GOT3 (cell line): Measurements from ENCODE around the gene UNKL.

Source experiments
- DNase-seq: peaks from one replicate; lab custom pipeline; 2025; ENCODE audit warnings: mixed read lengths; lab: John Stamatoyannopoulos, UW

UNKL gene

DNA sequence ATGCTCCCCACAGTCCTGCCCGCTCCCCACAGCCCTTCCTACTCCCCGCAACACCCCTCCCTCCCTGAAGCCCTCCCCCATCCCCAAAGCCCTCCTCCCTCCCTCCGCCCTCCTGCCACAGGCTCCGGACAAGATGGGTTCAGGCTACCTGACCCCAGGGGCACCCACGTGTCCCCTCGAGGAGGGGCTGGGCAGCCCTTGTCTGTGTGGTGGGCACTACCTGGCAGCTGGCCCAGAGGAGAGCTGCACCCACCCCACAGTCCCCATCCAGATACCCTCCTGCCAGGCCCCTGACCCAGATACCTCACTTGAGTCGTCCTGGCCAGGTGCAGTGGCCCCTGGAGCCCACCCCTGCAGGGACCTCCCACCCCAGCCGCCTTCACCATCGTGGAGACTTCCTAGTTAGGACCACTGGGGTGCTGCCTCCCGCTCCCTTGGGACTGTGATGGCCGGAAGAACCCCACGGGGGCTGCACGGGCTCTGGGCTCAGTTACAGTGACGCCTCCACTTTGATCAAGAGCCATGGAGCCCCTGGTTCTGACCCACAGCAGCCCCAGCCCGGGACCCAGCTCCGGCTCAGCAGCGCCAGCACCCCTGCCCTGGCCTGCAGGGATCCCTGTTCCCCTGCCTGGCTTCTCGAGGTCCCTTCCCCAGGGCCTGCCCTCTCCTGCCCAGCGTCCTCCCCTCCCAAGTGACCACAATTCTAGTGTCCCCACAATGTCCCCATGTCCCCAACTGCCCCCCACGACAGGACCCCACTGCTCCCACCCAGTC is 17.2 kb upstream of the UNKL start:
- no peak for DNase-seq

DNA sequence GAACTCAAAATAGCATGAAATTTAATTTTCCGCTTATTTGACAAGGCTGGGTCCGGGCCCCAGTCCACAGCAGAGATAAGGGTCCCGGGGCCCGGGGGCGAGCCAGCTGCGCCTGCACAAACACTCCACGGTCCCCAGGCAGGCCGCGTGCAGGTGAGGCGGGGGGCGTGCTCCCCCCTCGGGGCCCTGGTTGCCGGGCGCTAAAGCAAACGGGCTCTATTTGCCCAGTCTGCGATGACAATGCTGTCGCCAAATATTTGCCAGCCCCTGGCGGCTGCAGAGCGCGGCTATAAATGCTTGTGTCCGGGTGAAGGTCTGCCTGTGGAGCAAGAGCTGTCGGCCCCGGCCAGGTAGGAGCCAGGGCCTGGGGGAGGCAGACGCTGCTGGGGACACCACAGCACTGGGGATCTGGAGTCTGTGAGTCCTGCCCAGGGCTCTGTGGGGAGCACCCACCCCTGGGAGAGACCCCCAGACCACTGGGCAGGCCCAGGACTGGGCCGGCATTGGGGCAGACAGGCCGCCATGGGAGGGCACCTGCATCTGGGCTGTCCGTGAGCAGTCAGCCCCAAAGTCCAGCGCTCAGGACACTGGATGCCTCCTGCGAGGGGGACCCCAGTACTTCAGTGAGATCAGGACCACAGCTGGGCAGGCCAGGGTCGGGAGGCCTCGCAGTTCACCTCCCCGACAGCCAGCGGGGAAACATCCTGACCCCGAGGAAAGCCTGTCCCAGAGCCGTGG is 16.4 kb upstream of the UNKL start, which contains the start of gene PERCC1:
Gene PERCC1, plus strand, starts transcription at position 320 of the 738 bp plus-strand sequence. CDS start 1,516 bp downstream, outside the sequence.
- no peak for DNase-seq

DNA sequence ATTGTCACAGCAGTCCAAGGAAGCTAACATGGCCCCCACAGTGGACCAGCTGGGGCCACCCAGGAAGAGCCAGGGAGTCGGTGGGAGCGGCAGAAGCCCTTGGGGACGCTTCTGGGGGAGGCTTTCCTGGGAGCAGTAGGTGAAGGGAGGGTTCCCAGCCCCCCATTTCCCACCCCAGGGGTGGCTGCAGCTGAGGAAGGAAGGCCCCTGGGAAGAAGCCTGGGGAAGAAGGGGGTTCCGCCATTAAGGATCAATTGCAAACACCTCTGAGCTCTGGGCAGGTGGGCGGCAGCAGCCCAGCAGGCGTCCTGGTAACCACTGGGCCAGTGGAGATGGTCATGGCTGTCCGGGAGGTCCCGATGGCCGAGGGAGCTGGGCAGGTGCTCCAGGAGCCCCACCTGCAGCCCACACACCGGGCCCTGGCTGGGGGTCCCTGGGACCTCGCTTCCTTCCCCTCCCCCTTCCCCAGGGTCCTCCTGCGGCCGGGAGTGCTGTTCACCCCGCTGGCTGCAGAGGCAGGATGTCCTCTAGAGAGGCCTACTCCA is 15.8 kb upstream of the UNKL start:
- no peak for DNase-seq

DNA sequence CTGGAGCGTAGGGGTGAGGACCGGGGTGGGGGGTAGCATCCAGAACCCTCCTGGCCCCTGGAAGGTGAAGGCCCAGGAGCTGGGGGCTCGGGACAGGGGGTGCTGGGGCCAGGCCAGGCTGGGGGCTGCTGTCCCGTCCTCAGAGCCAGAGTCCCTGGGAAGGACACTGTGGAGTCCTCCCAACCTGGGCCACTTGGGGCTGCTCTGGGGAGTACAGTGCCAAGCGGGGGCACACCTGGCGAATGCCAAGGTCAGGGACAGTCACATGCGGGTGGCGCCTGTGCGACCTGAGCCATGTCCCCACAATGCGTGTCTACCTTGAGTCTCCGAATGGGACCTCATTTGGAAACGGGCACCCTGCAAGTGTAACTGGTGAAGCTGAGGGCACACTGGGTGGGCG is 15.1 kb upstream of the UNKL start:
- no peak for DNase-seq

DNA sequence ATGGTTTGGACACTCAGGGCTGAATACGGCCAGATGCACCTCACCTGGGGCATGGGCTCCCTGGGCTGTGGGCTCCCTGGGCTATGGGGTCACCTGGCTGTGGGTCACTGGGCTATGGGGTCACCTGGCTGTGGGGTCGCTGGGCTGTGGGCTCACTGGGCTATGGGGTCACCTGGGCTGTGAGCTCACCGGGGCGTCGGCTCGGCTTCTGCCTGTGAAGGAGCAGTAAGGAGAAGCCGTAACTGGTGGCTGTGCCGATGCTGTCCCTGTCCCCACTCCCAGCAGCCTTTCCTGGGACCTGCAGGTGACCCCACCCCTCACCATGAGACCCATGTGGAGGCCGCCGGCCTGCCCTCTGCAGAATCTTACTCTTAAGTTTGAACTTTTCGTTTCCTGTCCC is 14.5 kb upstream of the UNKL start:
- DNase-seq: no peak

DNA sequence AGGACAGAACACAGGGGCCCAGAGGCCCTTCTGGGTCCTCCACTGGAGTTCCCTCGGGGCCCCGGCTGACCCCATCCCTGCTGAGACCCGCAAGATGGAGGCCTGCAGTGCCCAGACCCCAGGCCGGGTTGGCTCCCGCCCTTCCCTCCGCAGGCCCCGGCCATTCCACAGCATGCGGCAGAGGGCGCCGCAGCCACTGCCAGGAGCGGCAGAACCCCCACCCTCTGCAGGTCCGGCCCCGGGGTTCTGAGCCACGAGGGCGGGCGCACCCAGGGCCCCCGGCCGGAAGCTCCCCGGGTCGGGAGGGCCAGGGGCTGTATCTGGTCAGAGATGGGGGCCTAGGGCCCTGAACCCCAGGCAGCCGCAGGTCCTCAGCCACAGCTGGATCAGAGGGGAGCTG is 14.0 kb upstream of the UNKL start:
- DNase-seq: no peak

DNA sequence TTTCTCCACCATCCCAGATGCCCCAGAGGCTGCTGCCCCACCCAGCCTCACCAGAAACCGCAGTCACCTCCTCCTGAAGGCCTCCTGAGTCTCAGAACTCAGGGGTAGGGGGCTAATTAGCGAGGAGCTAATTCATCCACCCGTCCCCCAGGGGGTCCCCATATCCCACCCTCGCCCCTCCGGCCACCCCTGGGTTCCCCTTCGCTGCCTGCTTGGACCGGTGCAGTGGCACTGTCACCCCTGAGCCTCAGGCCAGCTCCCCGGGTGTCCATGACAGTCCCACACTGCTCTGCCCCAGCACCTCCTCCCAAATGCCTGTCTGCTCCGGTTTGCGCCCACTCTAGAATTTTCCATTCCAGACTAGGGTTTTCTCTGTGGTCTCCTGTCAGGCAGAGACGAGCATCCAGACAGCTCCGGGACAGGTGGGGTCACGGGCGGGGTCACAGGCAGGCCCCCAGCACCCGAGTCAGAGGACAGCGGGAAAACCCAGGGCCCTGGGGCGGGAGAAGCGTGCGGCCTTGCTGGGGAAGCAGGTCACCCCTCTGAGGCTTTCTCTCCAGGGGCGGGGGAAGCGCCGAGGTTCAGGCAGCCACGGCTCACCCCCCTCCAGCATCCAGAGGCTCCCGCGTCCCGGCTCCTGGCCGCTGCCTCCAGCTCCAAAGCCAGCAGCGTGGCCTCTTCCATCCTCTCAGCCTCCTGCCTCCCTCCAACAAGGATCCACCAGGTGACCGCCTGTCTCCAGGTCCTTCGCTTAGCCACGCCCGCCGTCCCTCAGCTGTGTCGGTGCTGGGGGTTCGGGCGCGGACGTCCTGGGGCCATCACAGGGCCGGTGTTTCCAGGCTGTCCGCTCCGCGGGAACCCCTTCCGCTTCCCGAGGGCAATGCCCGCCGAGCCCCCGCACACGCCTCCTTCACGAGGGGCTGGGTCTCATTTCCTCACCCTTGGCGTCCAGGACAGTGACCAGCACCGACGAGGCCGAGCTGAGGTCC is 13.3 kb upstream of the UNKL start:
- DNase-seq: no peak

DNA sequence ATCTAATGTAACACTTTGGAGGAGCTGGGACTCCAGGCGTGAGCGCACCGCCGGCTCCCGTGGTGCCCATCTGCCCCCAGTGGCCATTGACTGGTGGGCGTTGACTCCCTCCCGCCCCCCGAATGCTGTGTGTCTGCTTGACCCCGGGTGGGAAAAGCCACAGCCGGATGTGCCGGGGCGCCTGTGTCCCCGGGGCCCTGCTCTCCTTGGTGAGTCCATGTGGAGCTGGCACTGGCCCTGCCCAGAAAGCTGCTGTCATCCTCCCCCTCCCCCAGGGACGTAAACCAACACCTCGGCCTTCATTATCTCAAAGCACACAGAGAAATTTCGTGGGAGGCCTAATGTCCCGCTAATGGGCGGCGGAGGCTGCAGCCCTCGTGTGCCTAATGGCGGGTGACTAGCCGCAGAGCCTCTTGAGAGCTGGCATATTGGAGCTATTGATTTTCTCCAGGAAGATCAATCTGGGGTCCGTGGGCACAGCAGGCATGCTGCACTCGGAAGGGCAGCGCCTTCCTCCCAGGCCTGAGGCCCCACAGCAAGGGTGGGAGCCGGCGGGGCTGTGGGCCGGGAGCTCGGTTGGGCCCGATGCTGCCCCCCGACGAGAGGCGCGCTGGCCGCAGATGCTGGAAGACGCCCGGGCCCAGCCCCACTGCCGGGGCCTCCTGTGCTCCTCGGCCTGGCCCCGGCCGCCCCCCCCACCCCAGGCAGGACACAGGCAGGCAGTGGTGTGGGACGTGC is 12.4 kb upstream of the UNKL start:
- DNase-seq: no peak

DNA sequence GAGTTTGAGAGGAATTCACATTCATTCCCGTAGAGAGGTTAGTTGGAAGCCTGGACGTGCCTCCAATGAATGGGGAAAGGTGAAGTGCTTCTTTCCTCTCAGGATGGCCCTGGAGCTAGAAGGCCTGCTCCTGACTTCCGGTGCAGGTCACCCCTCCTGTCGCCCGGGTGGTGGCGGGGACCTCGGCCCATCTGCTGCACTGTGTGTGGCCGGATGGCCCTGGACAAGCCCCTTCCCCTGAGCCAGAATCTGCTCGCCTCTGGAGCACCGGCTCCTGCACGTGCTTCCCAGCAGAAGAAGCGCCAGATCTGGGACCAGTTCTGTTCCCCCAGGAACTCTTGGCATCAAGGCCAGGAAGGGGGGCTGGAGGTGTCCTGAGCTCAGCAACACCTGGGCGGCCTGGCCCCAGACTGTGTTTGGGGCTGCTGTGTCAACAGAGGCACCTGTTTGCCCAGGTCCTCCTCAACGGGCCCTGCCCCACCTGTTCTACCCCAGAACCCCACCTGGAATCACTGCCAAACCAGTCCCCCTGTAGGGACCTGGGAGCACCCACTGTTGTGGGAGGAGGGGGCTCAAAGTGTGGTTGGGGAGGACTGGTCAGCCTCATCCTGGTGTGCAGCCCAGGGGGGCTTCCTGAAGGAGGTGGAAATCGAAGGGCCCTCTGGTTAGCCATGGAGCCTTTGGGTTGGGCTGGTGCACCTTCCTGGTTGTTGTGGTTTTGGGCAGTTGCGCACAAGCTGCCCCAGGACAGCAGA is 11.3 kb upstream of the UNKL start:
- no peak for DNase-seq

DNA sequence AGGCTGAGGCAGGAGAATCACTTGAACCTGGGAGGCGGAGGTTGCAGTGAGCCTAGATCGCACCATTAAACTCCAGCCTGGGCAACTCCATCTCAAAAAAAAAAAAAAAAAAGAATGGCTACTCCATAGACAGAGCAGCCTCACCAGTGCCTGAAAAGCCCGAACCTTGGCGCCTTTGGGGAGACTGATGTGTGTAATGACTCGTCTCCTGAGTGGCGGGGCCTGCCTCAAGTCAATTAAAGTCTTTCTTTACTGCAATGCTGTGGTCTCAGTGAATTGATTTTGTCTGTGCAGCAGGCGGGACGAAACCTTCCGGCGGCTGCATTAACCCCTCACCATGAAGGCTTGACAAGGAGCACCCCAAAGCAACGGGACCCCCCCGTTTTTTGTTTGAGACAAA is 9.5 kb upstream of the UNKL start:
- DNase-seq: no peak

DNA sequence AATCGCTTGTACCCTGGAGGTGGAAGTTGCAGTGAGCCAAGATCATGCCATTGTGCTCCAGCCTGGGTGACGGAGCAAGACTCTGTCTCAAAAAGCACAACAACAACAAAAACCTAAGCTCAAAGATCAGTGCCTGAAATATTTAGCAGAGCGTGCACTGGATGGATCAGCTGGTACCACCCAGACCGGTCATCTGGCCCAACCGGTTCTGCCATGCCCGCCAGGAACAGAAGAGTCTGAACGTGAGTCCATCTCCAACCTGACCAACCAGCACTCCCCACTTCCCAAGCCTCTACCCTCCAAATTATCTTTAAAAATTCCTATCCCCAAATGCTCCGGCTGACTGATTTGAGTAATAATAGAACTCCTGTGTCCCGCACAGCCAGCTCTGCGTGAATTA is 7.6 kb upstream of the UNKL start:
- no peak for DNase-seq

DNA sequence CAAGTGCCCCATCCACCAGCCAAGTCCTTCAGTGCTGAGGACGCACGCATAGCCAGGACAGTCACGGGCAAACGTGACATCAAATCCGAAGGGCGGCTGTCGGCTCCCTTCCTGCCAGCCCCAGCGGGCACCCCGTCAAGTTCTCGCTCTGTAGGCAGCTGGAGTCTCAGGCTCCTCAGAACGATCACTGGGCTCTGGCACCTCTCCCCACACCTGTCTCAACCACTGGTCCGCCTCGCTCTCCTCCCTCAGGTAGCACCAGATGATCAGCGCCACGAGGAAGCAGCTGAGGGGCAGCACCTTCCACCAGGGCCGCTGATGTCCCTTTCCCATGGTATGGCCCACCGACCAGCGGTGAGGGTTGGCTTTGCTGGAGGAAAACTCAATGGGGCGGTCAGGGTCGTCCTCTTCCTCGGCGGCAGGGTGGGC is 5.6 kb upstream of the UNKL start:
- no peak for DNase-seq

DNA sequence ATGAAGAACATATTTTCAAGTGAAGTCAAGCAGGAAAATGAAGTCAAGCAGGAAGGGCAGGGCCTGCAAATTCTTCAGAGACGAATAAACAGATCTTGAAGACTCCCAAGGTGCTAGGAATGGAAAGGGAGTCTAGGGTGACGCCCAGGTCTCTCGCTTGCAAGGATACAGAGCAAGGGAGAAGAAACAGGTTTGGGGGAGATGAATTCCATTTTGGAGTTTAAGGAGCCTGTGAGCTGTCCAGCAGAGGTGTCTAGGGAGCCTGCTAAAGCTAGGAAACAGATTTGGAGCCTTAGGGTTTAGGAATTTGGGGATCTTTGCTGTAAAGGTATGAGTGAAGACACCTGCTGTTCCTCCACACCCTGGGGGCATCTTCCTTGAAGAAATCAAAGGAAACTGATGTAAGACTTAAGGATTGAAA is 2.0 kb upstream of the UNKL start:
- DNase-seq: no peak

DNA sequence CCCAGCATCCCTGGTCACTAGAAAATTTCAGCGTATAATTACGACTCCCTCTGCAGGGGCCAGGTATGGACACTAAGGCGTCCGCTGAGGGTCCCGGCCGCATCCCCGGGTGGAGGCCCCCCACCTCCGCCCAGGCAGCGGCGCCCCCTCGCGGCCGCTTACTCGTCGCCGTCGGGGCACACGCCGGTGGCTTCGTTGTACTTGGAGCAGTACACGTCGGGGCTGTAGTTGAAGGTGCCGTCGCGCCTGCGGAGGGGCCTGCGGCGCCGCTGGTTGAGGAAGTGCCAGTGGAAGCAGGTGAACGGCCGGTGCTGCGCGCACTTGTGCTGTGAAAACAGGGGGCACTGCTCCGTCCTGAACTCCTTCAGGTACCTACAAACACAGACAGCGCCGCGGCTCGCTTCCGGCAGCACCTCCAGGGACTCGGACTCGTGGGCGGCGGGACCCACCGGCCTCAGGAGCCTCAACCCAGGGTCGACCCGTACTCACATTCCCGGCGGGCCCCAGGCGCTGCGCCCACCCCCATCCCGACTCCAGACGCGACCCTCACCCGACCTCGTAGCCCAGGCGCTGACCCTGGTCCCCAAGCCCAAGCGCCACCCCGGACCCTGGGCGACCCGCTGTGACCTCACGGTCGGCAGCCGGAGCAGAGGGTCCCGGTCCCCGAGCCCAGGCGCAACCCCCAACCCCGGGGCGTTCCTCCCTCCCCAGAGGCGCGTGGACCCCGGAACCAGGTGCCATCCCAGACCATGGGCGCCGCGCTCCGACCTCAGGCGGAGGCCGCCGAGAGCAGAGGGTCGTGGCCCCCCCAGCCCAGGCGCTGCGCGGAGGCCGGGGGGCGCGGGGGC is 596 bp downstream of the UNKL start:
- DNase-seq: no peak

DNA sequence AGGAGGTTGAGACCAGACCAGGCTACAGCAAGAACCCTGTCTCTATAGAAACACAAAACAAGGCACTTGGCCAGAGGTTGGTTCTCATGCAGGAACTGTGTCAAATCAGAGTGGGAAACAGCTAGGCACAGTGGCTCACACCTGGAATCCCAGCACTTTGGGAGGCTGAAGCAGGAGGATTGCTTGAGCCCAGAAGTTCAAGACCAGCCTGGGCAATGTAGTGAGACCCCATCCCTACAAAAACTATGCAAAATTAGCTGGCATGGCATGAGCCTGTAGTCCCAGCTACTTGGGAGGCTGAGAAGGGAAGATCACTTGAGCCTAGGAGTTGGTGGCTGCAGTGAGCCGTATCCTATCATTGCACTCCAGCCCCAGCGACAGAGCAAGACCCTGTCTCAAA is 1.7 kb downstream of the UNKL start:
- no peak for DNase-seq

DNA sequence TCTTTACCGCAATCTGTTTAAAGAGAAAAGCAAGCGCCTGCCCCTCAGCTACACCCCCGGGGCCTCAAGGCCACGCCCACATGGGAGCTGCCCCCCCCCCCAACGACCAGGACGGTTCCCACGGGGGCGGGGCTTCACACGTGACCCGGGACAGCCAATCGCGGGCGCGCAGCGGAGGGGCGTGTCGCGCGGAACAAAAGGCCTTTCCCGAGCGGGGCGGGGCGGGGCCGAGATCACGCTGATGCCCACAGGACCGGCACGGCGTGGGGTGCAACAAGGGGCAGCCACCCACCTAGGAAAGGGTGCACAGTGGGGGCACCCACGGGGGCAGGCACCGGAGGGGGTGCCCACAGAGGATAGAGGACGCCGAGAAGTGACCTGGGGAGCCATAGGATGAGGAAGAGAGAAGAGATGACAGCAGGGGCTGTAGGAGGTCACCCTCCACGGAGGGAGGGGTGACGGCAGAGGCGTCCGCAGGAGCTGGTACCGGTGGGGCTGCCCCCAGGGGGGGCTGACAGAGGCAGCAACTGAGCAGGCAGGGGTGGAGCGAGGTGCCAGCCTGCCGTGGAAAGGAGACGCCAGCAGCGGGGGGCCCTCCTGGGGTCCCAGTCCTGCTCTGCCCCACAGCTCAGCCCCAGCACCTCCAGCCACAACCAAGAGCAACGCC is 6.2 kb downstream of the UNKL start:
- DNase-seq: peak; percentile 76

DNA sequence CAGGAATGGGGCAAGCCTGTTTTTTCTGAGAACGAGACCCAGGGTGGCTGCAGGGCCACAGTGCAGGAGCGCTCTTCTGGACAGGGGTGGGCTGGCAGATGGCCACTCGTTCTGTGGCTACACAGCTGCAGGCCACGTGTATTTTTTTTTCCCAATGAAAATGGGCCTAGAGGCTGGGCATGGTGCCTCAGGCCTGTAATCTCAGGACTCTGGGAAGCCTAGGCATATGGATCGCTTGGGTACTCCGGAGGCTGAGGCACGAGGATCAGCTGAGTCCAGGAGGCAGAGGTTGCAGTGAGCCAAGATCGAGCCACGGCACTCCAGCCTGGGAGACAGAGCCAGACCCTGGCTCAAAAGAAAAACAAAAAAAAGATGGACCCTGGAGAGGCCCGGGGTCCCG is 6.8 kb downstream of the UNKL start:
- DNase-seq: no peak

DNA sequence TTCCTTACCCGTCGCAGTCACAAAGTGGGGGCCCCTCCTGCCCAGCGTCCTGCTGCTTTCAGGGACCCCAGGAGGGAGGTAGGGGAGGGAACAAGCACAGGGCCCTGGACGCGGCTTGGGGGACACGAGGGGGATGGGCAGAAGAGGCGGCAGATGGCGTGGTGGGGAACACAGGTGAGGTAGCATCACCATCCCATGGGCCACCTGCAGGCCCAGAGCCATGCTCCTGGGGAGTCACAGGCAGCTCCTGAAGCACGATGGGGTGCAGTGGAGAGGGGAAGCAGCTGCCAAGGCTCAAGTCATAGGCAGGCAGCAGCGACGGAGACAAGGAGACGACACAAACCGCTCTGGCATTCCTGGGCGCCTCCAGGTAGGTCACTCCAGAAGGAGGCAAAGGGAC is 10.8 kb downstream of the UNKL start:
- no peak for DNase-seq

DNA sequence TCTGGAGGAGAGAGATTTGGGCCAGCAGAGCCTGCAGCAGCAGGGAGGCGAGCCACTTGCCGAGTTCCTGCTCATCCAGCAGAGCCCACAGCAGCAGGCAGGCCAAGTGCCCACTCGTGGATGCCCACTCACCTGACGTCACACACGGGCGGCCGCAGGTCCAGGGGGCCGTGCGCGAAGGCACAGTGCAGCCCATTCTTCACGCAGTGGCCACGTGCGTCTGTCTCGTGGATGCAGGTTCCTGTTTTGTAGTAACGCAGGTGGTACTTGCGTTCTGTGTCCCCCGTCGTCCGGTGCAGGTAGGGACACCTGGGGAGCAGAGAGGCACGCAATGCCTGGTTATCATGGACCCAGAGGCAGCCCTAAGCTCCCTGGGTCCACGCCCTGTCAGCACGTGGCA is 11.5 kb downstream of the UNKL start:
- DNase-seq: no peak
